Stimulated activated CD8-positive, alpha-beta memory T cell treated with anti-CD3 and anti-CD28 coated beads, Interleukin-4, amount 100 ng/mL, for 1 hour (primary cell): ENCODE data around the gene PTPN14.
"Not testable (repeated sequence)": the region's sequence is repeated elsewhere in the genome, so short reads cannot be mapped to it uniquely, and the experiment has no call there.

ENCODE experiments used
- DNase-seq, 2 donors: peaks; one replicate each; pipeline ENCODE4 v3.0.0-alpha.2; 2020; ENCODE audit warnings: low read depth in 2 of 2, low spot score in 1 of 2

PTPN14 gene

DNA sequence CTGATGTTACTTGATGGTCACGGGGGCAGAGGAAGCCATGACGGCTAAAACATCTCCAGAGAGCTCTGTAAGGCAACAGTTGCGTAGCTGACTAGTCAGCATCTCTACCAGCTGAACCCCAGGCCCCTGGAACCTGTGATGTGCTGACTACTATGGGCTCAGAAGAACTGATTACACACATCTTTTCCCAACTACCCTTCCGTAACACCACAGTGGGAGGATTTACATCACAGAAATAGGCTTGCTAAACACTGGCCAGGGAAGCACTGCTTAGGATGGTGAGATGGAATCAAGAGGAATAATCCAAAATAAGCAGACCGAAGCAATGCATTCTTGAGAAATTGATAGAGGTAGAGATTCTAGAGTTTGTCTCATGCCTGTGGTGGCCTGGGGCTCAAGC is 148.0 kb downstream of the PTPN14 start:
- no peak for DNase-seq

DNA sequence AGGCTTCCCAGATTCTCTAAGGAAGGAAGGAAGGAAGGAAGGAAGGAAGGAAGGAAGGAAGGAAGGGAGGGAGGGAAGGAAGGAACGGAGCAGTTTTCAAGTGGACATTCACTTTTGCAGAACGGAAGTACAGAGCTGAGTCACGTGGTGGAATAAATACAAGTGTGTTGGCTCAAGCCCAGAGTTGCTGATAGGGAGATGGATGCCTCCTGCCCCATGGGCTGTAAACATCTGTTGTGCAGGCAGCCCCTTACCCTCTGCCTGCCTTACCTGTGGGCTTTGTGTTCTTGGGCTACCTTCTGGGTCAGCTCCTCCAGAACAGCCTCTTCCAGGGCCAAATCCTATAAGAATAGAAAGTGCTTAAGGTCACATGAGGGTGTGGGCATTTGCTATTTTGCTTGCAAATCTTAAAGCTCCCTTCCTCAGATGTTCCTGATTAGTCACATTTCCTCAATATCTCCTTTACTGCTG is 148.8 kb downstream of the PTPN14 start:
- DNase-seq, result no peak

DNA sequence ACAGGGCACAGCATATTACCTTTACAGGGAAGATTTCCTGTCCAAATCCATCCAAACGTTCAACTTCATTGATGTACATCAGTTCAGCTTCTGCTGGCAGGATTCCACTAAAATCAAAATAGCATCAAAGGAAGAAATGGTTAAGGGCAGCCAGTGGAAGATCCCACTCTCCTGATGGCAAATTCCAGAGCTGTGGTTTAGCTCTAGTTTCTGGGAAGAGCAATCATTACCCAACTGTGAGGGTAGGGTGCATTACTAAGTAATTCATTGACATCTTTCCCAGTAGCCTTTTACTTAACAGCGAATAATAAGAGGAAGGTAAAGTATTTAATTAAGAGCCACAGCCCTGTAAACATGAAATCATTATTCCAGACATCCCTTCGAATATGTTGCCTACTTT is 149.7 kb downstream of the PTPN14 start:
- DNase-seq, result no peak

DNA sequence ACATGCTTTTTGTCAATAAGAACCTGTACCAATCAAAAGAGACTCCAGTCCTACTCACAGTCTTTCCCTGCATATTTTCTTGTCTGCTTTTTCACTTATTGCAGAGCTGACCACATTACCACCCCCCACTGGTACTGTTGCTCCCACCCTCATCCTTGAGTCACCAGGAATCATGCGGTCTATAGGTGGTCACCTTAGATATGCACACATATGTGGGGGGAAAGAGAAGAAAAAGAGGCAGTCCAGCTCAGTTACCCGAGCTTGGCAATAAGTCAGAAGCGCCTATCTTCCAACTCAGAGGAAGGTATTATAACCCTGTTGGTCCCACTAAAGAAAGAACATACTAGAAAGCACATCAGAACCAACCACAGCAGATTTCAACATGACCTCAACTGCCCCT is 151.3 kb downstream of the PTPN14 start:
- no peak for DNase-seq

DNA sequence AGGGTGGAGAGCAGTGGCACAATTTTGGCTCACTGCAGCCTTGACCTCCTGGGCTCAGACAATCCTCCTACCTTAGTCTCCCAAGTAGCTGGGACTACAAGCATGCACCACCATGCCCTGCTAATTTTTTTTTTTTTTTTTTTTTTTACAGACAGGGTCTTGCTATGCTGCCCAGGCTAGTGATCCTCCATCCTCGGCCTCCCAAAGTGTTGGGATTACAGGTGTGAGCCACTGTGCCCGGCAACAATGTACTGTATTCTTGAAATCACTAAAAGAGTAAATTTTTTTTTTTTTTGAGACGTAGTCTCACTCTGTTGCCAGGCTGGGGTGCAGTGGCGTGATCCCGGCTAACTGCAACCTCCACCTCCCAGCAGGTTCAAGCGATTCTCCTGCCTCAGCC is 152.9 kb downstream of the PTPN14 start:
- no peak for DNase-seq

DNA sequence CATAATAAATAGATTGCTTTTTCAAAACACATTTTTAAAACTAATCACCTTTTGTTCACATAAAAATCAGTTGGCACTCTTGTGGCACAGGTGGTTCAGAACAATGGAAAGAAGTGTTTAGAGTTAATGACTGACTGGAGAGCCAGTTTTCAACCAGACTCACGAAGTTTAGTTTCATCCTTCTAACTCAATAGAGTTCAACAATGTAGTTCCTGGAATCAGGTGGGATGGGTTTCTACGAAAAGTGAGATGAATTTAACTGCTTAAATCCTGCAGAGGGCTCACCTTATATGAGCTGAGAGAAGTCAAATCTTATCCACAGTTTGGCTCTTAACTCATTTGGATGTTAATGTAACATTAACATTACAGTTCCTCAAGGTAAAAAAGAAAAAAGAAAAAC is 153.9 kb downstream of the PTPN14 start:
- no peak for DNase-seq

DNA sequence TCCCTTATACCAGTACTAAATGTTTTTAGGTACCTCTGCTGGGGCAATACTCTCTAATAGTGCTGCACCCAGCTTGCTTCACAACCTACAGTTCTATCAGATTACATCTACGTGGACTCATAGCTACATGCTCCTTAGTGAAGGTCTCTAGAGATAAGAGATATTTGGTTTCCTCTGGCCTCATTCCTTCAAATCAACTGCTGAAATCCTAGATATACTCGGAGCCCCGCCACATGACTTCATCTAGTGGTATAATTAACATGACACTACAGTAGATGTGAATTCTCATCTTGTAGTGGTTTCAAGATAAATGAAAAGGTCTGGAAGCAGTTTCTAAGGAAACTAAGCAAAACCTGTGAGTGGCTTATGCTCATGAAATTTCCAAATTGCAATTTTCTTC is 155.1 kb downstream of the PTPN14 start:
- no peak for DNase-seq

DNA sequence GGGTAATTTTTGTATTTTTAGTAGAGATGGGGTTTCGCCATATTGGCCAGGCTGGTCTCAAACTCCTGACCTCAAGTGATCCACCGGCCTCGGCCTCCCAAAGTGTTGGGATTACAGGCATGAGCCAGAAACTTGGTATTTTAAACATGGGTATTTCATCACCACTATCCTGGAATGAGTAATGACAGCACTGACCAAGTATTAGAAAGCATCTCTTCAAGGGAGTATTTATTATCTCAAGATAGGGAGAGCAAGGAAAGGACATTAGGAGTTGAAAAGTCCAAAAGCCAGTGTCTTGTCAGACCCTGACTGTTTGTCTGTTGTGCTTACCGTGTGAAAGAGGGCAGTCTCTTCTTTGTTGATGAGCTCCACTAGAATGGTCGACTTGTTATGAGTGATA is 156.8 kb downstream of the PTPN14 start:
- DNase-seq, result not testable (repeated sequence)

DNA sequence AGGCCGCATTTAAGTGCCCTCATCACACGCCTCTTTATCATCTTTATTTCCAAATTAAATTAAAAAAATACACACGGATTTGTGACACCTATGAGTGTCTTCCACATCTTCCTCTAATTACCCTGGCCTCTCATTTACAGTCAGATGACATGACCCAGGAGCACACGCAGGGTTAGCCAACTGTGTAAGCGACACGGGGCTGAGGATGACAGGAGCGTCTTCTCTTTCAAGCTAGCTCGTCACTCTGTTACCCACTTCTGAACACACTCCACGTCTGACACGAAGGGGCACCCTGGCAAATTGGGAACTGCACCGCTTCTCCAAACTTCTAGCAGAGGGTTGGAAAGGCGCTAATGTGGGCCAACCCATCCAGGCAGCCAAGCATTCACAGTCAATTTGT is 158.3 kb downstream of the PTPN14 start:
- no peak for DNase-seq

DNA sequence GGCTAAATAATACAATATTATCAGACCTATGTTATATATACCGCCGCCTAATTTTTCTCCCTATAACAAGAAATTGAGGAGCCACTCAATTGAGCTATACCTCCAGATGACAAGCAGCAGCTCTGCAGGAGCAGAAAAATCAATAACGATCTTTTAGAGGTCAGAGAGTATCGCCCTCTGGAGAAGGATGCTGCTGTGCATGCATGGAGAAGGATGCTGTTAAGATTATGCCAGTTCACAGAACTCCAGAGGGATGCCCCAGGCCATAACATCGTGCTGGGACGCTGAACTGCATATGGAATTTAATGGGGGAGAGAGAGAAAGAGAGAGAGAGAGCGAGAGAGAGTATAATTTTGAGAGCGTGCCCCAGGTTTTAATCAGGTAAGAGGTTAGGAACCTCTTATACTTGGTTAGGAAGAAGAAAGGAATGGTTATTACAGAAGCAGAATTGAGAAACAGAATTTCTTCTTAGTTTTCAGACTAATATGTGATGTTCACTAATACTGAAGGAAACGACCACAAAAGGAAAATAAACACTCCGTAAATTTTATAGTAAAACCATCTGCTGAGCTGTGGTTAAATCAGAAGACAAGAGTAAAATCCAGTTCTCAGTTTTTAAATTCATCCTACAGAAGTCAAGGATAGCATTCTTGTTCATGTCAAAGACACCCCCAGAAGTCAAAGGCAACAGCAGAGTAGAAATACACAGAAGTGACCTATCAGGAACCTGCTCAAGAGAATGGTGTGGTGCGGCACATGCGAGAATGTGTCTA is 159.3 kb downstream of the PTPN14 start:
- no peak for DNase-seq

DNA sequence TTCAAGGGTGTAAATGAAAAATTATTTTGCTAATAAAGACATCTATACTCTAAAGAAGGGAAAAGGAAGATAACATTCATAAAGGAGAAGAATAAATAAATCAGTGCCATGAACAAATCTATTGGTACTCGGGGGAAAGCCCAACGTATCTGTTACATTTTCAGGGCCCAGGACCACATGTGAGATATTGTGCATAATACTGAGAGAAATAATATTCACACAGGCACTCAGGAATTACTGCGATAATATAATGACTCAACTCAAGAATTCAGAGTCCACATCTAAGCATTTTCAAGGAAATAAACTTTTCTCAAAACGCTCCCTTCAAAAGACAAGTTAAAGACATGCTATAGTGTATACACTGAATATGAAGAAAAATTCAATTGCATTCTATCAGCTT is 161.7 kb downstream of the PTPN14 start:
- DNase-seq, result no peak

DNA sequence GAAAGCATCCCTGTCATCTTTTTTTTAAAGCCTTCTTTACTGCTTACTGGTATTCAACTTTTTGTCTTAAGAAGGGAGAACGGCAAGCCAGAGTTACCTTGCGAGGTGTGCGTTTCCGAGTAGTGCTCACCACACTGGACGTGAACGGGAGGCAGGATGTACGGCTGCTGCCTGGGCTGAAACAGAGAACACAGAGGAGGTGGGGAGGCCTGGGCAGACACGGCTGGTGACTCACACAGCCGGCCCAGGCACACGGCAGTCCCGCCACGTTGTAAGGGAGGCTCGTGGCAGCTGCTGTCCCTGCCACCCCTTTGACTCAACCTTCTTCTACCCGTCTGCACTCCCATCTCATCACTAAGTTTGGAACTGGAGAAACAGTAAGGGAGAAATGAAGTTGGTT is 164.7 kb downstream of the PTPN14 start:
- DNase-seq, result no peak

DNA sequence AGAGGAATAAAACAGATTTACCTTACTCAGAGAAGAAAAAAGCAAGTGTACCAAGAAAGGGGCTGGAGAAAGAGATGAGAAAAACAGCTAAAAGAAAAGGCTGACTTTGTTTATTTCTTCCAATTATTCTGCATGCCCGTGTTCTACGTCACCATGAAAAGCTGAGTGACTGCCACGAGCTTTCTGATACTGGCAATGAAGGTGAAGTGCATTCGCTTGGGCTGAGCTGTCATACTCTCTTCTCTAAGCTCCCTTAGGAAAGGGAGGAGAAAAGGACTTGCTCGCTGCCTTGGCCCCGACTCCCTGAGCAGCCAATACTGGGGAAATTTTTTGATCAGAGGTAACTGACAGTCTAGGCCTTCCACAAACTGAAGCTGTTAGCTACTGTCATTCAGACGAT is 165.1 kb downstream of the PTPN14 start:
- no peak for DNase-seq

DNA sequence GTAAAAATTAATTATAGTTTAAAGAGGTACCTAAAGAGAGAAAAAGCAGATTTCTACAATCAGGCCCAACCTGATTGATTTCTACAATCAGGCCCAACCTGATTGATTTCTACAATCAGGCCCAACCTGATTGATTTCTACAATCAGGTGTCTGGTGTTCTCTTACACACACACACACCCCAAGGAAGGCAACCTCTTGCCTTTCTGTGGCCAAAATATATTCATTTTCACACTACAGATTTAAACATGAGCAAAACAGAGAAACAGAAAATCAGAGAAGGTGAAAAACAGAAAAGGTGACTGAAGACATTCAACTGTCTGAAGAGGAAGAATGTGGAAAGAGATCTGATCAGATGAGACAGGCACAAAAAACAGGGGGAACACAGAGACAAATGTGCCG is 166.0 kb downstream of the PTPN14 start:
- no peak for DNase-seq

DNA sequence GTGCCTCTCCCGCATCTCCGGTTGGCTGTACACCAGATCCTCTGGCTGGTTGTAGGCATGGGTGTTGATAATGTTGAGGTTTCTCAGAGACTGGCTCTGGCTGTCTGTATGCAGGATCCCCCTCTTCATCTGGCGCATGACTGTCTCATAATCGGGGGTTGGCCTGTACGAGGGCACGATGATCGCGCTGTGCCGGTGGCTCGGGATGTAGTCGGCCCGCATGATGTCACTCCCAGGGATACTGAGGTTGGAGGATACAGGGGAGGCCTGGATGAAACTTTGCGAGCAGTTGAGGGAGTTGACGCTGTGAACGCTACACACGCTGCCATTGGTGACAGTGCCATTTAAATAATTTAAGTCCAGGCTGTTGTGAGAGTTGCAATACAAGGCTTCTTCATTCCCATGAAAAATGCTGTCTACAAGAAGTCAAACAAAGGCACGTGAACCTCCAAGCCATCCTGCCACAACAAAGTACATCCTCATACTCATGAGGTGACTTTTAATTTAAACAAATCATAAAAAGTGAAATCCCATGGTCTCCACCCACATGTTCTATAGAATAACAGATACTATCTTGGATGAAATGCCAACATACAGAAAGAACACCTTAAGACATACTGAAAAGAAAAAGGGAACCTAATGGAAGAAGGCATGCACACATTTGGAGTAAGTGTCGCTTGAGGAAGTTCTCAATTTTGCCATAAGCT is 166.9 kb downstream of the PTPN14 start:
- no peak for DNase-seq

DNA sequence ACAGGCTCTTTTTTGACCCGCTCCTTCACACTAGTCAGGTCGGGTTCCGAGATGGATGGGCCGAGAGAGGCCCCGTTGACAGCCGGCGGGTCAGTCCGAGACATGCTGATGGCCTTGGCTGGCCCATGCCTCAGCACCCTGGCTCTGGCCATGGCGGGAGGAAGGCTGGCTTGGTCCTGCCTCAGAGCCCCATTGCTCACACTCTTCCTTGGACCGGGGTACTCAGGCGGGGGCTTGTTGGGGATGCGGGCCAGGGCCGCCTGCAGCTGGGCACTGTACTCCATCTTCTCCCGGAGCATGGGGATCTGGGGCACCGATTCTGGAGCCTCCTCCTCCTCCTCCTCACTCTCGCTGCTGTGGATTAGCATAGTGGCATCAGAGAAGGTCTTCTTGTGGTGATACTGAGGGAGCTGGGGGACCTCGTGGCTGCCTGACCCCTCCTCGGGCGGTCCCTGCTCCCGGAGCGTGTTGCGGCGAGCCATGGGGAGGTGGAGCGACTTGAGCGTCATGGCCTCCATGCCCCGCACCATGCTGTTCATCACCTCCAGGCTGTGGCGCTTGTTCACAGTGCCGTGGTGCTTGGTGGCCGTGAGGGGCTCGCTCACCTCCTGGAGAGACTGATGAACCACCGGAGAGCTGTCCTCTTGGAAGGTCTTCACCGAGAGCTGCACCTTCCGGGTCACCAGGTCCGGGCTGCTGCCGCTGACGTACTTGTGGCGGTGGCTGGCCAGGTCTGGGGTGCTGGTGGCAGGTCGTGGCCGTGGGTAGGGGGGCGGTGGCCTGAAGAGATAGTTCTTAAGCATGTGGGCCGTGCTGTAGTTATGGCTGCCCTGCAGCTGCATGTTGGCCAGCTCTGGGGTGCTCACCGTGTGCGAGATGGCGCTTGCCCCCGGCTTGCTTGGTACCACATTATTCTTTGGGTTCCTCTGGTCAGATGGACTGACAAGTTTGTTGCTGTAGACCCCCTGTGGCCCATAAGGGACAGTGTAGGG is 167.7 kb downstream of the PTPN14 start:
- no peak for DNase-seq

DNA sequence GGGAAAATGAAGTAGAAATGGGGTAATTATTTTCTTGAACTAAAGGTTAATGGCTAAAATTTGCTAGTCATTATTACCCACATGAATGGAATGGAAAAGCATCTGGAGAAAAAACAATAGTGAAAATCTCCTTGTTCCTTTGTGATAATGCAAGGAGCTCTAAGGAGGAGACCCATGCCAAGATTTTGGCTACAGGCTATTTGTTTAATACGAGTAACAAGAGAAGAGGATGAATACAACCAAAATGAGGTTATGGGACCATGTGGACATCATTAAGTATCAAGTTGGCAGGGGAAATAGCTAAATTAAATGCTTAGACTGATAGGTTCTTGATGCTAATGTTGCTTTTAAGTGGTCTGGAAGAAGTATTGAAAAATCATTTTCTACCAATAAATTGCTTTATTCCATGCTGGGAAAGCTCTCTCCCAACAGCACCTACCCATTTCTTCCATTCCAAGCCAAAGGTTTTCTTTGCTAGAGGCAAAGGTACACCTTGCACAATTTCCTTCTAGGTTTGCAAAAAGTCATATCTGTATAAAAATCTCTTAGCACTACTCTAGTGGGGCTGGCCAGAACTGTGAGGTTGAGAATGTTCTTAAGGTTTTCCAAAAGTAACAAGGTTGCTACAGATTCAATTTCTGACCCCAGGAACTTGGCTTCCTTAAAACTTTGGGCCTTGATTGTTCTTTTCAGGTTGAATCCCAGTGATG is 170.3 kb downstream of the PTPN14 start:
- DNase-seq, result no peak

DNA sequence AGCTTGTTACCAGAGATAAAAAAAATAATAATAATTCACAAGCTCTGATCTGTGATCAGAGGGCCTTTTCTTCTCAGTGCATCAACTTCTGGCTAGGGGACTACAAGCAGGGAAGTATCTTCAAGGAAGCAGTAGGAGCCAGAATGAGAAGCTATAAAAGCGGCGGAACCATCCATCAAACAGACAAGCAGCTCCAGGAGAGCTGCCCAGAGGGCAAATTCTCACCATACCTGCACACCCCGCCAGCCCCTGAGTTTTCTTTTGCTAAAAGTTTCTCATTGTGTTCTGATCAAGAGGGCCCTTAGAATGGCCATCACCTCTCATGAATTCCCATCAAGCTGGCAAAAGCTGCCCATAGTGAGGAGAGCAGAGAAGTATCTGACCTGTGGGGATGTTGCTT is 171.0 kb downstream of the PTPN14 start:
- DNase-seq, result no peak

DNA sequence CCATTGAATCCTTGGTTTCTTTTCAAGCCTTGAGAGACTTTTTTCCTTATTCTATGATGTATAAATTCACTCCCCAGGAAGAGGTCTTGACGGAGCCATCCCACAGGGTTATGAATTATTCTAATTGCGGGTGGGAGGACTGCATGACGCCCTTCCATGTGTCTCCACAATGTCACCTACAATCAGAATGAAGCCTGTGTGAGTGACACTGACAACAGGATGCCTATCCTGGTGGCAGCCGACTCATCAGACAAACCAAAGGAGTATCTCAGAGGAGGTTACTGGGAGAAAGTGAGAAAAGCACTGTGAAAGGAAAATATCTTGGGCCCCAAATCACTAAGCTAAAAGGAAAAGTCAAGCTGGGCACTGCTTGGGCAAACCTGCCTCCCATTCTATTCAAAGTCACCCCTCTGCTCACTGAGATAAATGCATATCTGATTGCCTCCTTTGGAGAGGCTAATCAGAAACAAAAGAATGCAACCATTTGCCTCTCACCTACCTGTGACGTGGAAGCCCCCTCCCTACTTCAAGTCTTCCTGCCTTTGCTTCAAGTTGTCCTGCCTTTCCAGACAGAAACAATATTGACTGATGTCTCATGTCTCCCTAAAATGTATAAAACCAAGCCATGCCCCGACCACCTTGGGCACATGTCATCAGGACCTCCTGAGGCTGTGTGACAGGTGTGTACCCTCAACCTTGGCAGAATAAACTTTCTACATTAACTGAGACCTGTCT is 172.0 kb downstream of the PTPN14 start:
- no peak for DNase-seq

DNA sequence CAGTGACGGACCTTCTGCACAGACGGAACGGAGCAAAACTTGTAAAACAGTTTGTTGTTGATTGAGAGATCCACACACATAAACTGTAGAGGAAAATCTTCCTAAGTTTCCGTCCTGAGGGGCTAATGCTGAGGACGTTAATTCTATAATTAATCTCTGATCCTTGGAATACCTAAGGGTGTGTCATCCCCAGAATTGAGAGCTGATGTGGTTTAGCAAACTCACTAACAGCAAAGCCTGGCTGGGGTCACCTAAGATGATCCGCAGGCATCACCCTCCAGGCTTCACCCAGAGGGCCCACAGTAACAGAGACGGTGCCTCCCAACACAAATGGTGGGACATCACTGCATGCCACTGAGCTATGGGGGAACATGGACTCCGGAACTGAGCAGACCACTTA is 172.9 kb downstream of the PTPN14 start:
- no peak for DNase-seq
